IMR-90 (cell line): ENCODE data around the gene PTPN13. TPM values are rescaled to one million over a fixed set of nuclear protein-coding genes. Genes with fewer than 3 reads are reported as not detected.
A peak's percentile ranks its signal among the peaks of the same experiment; 100 is the strongest.

ENCODE experiments used
- ATAC-seq: fragments of 200-7000 bp; cut with Tn5 transposase; 2 replicates; pipeline ENCODE4 v1.9.1; 2020; ENCODE audit warnings: low read depth, mild to moderate bottlenecking, moderate library complexity
- BruUV-seq: library from RNA; stranded (reverse); fragments of 400-500 nt; replicated peaks from 2 replicates; lab custom pipeline; 2021; lab: Mats Ljungman, UMichigan
- CTCF ChIA-PET: fragments of 300-600 bp; formaldehyde crosslinking; extraction: SDS; loops from one replicate; lab custom pipeline; 2021; ENCODE audit warnings: antibody characterized with exemption; lab: Yijun Ruan, JAX
- POLR2A ChIA-PET: fragments of 300-600 bp; sonication (Branson Sonifier 250); formaldehyde crosslinking; loops from one replicate; lab custom pipeline; 2022; ENCODE audit warnings: antibody characterized with exemption; ENCODE audit not compliant: unreplicated experiment; lab: Charles Lee
- DNase-seq: peaks from one replicate; pipeline ENCODE4 v3.0.0; 2013
- H2AFZ ChIP-seq: replicated peaks from 2 replicates; pipeline ENCODE3; 2013; ENCODE audit warnings: low read length, mild to moderate bottlenecking; ENCODE audit not compliant: poor library complexity
- H2AK5ac ChIP-seq: 2 replicates; pipeline ENCODE4 v1.6.1; 2013; ENCODE audit warnings: low read depth, low read length, inconsistent platforms
- H2AK9ac ChIP-seq: replicated peaks from 2 replicates; pipeline ENCODE3; 2013; ENCODE audit warnings: mild to moderate bottlenecking, low read depth, low read length, moderate library complexity; ENCODE audit not compliant: poor library complexity
- H2BK120ac ChIP-seq: 2 replicates; pipeline ENCODE4 v1.6.1; 2013; ENCODE audit warnings: low read depth, low read length, inconsistent platforms
- H2BK15ac ChIP-seq: 3 replicates; pipeline ENCODE4 v1.6.1; 2013; ENCODE audit warnings: low read depth, low read length, inconsistent platforms
- H2BK20ac ChIP-seq: 2 replicates; pipeline ENCODE4 v1.6.1; 2013; ENCODE audit warnings: low read depth, mild to moderate bottlenecking, inconsistent platforms, low read length, moderate library complexity
- H2BK5ac ChIP-seq: 2 replicates; pipeline ENCODE4 v1.6.1; 2013; ENCODE audit warnings: mild to moderate bottlenecking, low read depth, low read length, inconsistent platforms; ENCODE audit not compliant: poor library complexity, severe bottlenecking
- H3K14ac ChIP-seq: replicated peaks from 2 replicates; pipeline ENCODE4 v1.6.1; 2013; ENCODE audit warnings: low read depth, low read length, inconsistent platforms
- H3K18ac ChIP-seq: 2 replicates; pipeline ENCODE4 v1.6.1; 2013; ENCODE audit warnings: low read depth, low read length, control low read depth
- H3K23ac ChIP-seq: 2 replicates; pipeline ENCODE4 v1.6.1; 2013; ENCODE audit warnings: low read depth, low read length, inconsistent platforms
- H3K27ac ChIP-seq: 2 replicates; pipeline ENCODE4 v1.5.1; 2013; ENCODE audit warnings: mild to moderate bottlenecking, control low read depth, low read length; ENCODE audit not compliant: insufficient read depth
- H3K27me3 ChIP-seq: 2 replicates; pipeline ENCODE4 v1.6.1; 2013; ENCODE audit warnings: low read length; ENCODE audit not compliant: control insufficient read depth, insufficient read depth
- H3K36me3 ChIP-seq: 2 replicates; pipeline ENCODE4 v1.6.1; 2013; ENCODE audit warnings: low read length, mixed read lengths; ENCODE audit not compliant: control insufficient read depth, insufficient read depth
- H3K4ac ChIP-seq: 2 replicates; pipeline ENCODE4 v1.6.1; 2013; ENCODE audit warnings: low read depth, low read length, inconsistent platforms
- H3K4me1 ChIP-seq: 2 replicates; pipeline ENCODE4 v1.6.1; 2013; ENCODE audit warnings: low read length, mixed read lengths; ENCODE audit not compliant: control insufficient read depth, insufficient read depth
- H3K4me2 ChIP-seq: 2 replicates; pipeline ENCODE4 v1.6.1; 2013; ENCODE audit warnings: low read depth, mild to moderate bottlenecking, control low read depth, low read length, moderate library complexity
- H3K4me3 ChIP-seq: 2 replicates; pipeline ENCODE4 v1.5.1; 2013; ENCODE audit warnings: low read depth, mild to moderate bottlenecking, control low read depth, low read length, moderate library complexity; ENCODE audit not compliant: insufficient read depth
- H3K56ac ChIP-seq: 2 replicates; pipeline ENCODE4 v1.6.1; 2013; ENCODE audit warnings: low read length, inconsistent platforms; ENCODE audit not compliant: insufficient read depth; ENCODE audit errors: extremely low read depth
- H3K79me1 ChIP-seq, 2 experiments: 2 replicates each; pipeline ENCODE4 v1.6.1; 2013; ENCODE audit warnings: low read length in 2 of 2, inconsistent platforms in 1 of 2, low read depth in 1 of 2
- H3K9ac ChIP-seq: 2 replicates; pipeline ENCODE4 v1.6.1; 2013; ENCODE audit warnings: low read depth, low read length, control low read depth
- H3K9me1 ChIP-seq: 2 replicates; pipeline ENCODE4 v1.6.1; 2013; ENCODE audit warnings: low read length, inconsistent platforms; ENCODE audit not compliant: insufficient read depth
- H3K9me3 ChIP-seq: 2 replicates; pipeline ENCODE4 v1.6.1; 2013; ENCODE audit warnings: low read length; ENCODE audit not compliant: control insufficient read depth, insufficient read depth
- H4K20me1 ChIP-seq: 2 replicates; pipeline ENCODE4 v1.6.1; 2013; ENCODE audit warnings: low read length, inconsistent platforms; ENCODE audit not compliant: insufficient read depth
- H4K5ac ChIP-seq: 2 replicates; pipeline ENCODE4 v1.6.1; 2013; ENCODE audit warnings: mild to moderate bottlenecking, low read depth, low read length, control low read depth
- H4K8ac ChIP-seq, 2 experiments: 2 replicates each; pipeline ENCODE4 v1.6.1; 2013; ENCODE audit warnings: low read depth in 2 of 2, low read length in 2 of 2, control low read depth in 1 of 2, inconsistent platforms in 1 of 2
- H4K91ac ChIP-seq: 2 replicates; pipeline ENCODE4 v1.6.1; 2013; ENCODE audit warnings: low read depth, low read length, inconsistent platforms; ENCODE audit not compliant: insufficient read depth
- CEBPB ChIP-seq: IDR thresholded peaks from 2 replicates; pipeline ENCODE4 v1.6.1; 2012; ENCODE audit warnings: low read depth, low read length, improper control_type of control experiment
- ELK1 ChIP-seq: fragments of 150-350 bp; IDR thresholded peaks from 2 replicates; pipeline ENCODE4 v1.6.1; 2016; ENCODE audit warnings: low read depth, mild to moderate bottlenecking, low read length, moderate library complexity, borderline replicate concordance
- NFE2L2 ChIP-seq: fragments of 150-350 bp; IDR thresholded peaks from 2 replicates; pipeline ENCODE4 v1.6.1; 2016; ENCODE audit warnings: low read depth, mild to moderate bottlenecking, low read length
- POLR2A ChIP-seq: IDR thresholded peaks from 2 replicates; pipeline ENCODE4 v1.6.1; 2012; ENCODE audit warnings: mild to moderate bottlenecking, low read depth, low read length
- RCOR1 ChIP-seq: IDR thresholded peaks from 2 replicates; pipeline ENCODE4 v1.6.1; 2012; ENCODE audit warnings: mild to moderate bottlenecking, low read length, improper control_type of control experiment; ENCODE audit not compliant: insufficient replicate concordance
- RFX5 ChIP-seq: IDR thresholded peaks from 2 replicates; pipeline ENCODE4 v1.8.0; 2012; ENCODE audit warnings: low read depth, mild to moderate bottlenecking, low read length, moderate library complexity
- WGBS, 2 experiments: methylation state at CpG; one replicate each; pipeline versions ENCODE4 v1.1.5 to v1.1.7; 2013; ENCODE audit warnings: missing lambda C conversion rate in 2 of 2; ENCODE audit not compliant: insufficient read length in 1 of 2; ENCODE audit errors: extremely low coverage in 2 of 2; 5-methylcytosine and 5-hydroxymethylcytosine counted together
- dilution Hi-C: fragments of 300-500 bp; cut with HindIII; formaldehyde crosslinking; loops from one replicate; pipeline ENCODE4 v1.14.3; 2018; ENCODE audit warnings: low sequenced_read_pairs; ENCODE audit not compliant: unreplicated experiment
- in situ Hi-C: fragments of 300-500 bp; cut with MboI; formaldehyde crosslinking; loops from 3 replicates; pipeline ENCODE4 v1.14.3; 2019; ENCODE audit warnings: low sequenced_read_pairs, inconsistent platforms, mixed read lengths
- intact Hi-C: fragments of 100-400 bp; cut with micrococcal nuclease; formaldehyde crosslinking; loops from 2 replicates; pipeline ENCODE4 v1.10.0; 2022
- polyA plus RNA-seq, 3 experiments: library from polyadenylated mRNA; depleted of rRNA; stranded (reverse); fragments of >200 nt; gene quantifications; 2 replicates each; pipeline ENCODE4 v1.2.3, GENCODE V29; 2012; ENCODE audit warnings: low replicate concordance in 1 of 3
- total RNA-seq: library from RNA; depleted of rRNA; stranded (reverse); fragments of >200 nt; gene quantifications from 2 replicates; pipeline ENCODE4 v1.2.3, GENCODE V29; 2012
- TF ChIP-seq, protein P1 (sequence below): fragments of 150-350 bp; IDR thresholded peaks from 2 replicates; pipeline ENCODE4 v1.6.1; 2017; ENCODE audit warnings: mild to moderate bottlenecking, antibody characterized with exemption, low read length, low read depth

The PTPN13 gene
- total and polyA plus RNA-seq, 2 of the 4 experiments (the other 2 are of a cell fraction) = 7.7 to 29.0 TPM

GRCh38 chr4:86608757-86609375 is 14.8 kb downstream of the PTPN13 start:
- peak; percentile 49 for DNase-seq
- Histone ChIP-seq H3K79me1 (peaks cover 10 to 26% of the 10 kb centered on the region in 2 experiments), H2AK9ac (no peak overlapping the region), H2AK5ac (no peak overlapping the region), H3K9ac (no peak overlapping the region), H4K8ac (no peak overlapping the region), H3K27me3 (no peaks in the 10 kb centered on the region), H4K5ac (no peak overlapping the region), H3K4me3 (no peak overlapping the region), H3K36me3 (no peaks in the 10 kb centered on the region), H3K27ac (no peak overlapping the region), H2AFZ (no peak overlapping the region), H3K4me1 (peaks cover 5% of the 10 kb centered on the region), H2BK120ac (no peak overlapping the region), H3K4ac (no peak overlapping the region), H3K23ac (no peak overlapping the region), H3K14ac (no peak overlapping the region), H3K9me3 (no peaks in the 10 kb centered on the region), H3K56ac (no peak overlapping the region), H2BK20ac (no peak overlapping the region), H3K4me2 (peak overlapping the region; percentile 50; the same call in 1 of the 2 replicates), H2BK5ac (no peak overlapping the region), H4K91ac (no peak overlapping the region), H3K9me1 (no peaks in the 10 kb centered on the region; the same call in 1 of the 2 replicates), H2BK15ac (no peak overlapping the region), H3K18ac (peak overlapping the region; percentile 36; the same call in 1 of the 2 replicates), H4K20me1 (no peaks in the 10 kb centered on the region)
- peak; percentile 66 for ATAC-seq
- dilution Hi-C loops (no loop called here), in situ Hi-C loops (no loop called here), intact Hi-C loops (no loop called here)
- CTCF ChIA-PET = no interaction called here
- POLR2A ChIA-PET = no interaction called here
- WGBS, 2 experiments = no CpG with 5 or more reads among the region's 2 CpGs
- TF ChIP-seq POLR2A = no peak
- TF ChIP-seq ELK1 = no peak
- no peak for TF ChIP-seq RFX5
- no peak for TF ChIP-seq CEBPB
- no peak for TF ChIP-seq NFE2L2
- TF ChIP-seq, protein P1, sequence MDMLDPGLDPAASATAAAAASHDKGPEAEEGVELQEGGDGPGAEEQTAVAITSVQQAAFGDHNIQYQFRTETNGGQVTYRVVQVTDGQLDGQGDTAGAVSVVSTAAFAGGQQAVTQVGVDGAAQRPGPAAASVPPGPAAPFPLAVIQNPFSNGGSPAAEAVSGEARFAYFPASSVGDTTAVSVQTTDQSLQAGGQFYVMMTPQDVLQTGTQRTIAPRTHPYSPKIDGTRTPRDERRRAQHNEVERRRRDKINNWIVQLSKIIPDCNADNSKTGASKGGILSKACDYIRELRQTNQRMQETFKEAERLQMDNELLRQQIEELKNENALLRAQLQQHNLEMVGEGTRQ = no peak
- TF ChIP-seq RCOR1 = no peak
- BruUV-seq = no TSS peak
